AG04450 (cell line): ENCODE results near the gene TSPAN9. TPM values are rescaled to one million over a fixed set of nuclear protein-coding genes. Genes with fewer than 3 reads are reported as not detected.

Experiments
- CTCF ChIA-PET: fragments of 300-600, 350-600 bp; formaldehyde crosslinking; extraction: SDS; loops from one replicate; lab custom pipeline; 2022; ENCODE audit warnings: antibody characterized with exemption, inconsistent platforms; lab: Charles Lee
- POLR2A ChIA-PET: fragments of 350-600 bp; formaldehyde crosslinking; extraction: SDS; loops from one replicate; lab custom pipeline; 2021; ENCODE audit warnings: antibody characterized with exemption, inconsistent platforms; lab: Yijun Ruan, JAX
- DNase-seq: peaks from one replicate; pipeline ENCODE4 v3.0.0-alpha.2; 2011; ENCODE audit warnings: low read depth, low spot score
- H3K27ac ChIP-seq: one replicate; pipeline ENCODE4 v1.5.1; 2012; ENCODE audit warnings: low read depth, low read length, control low read depth
- H3K27me3 ChIP-seq: one replicate; pipeline ENCODE4 v1.6.0; 2012; ENCODE audit warnings: low read length; ENCODE audit not compliant: control insufficient read depth, insufficient read depth
- H3K4me3 ChIP-seq: 2 replicates; pipeline ENCODE4 v1.5.1; 2011; ENCODE audit warnings: mild to moderate bottlenecking, low read depth, low read length, control low read depth
- H3K9me3 ChIP-seq: 2 replicates; pipeline ENCODE4 v1.5.1; 2012; ENCODE audit warnings: low read length; ENCODE audit not compliant: control insufficient read depth, insufficient read depth
- polyA plus RNA-seq: library from polyadenylated mRNA; depleted of rRNA; stranded (reverse); fragments of >200 nt; gene quantifications from 2 replicates; pipeline ENCODE4 v1.2.3, GENCODE V29; 2011
- TF ChIP-seq, protein P1 (sequence below): IDR thresholded peaks from 2 replicates; pipeline ENCODE4 v1.5.1; 2011; ENCODE audit warnings: low read depth, low read length, control low read depth, inconsistent platforms

Gene TSPAN9
- polyA plus RNA-seq, 1 experiment: 68.0 TPM

DNA sequence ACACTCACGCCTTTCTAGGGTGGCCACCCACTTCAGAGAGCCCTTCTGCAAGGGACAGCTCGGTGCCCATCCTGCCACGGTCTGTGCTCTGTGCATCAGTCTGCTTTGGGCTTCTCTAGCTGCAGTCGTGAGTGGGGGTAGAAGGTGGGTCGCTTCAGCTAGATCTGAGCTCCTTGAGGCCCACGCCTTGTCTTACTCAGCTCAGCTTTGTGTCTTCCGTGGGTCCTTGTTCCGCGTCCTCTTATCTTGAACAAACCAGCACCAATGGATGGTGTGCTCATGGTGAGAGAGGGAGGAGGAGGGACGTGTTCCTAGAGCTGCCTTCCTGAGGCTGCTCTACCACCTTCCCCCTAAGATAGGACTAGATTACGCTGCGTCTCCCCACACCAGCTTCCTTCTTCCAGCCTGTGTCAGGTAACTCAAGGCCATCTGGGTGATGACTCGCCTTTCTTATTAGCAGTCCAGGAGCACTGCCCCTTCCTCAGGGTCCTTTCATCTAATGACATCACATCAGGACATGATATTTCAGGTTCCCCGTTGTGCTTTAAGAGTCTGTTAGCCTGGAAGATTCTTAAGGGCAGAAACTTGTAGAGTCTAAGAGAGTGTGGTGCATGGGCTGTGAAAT lies 118.8 kb downstream of the TSPAN9 start:
- POLR2A ChIA-PET: interaction anchor here (1.5 kb wide), 1 partner anchor 10 kb away, joined by 3 read pairs; no protein-coding TSS in a partner anchor
- Histone ChIP-seq H3K27ac (no peak overlapping the region), H3K9me3 (no peaks in the 10 kb centered on the region), H3K27me3 (no peaks in the 10 kb centered on the region), H3K4me3 (no peak overlapping the region)
- no peak for DNase-seq
- CTCF ChIA-PET: interaction anchor here (1.0 to 1.6 kb wide), 5 partner anchors 11 to 123 kb away, joined by 3 to 6 read pairs (median 4); no protein-coding TSS in a partner anchor
- TF ChIP-seq, protein P1, sequence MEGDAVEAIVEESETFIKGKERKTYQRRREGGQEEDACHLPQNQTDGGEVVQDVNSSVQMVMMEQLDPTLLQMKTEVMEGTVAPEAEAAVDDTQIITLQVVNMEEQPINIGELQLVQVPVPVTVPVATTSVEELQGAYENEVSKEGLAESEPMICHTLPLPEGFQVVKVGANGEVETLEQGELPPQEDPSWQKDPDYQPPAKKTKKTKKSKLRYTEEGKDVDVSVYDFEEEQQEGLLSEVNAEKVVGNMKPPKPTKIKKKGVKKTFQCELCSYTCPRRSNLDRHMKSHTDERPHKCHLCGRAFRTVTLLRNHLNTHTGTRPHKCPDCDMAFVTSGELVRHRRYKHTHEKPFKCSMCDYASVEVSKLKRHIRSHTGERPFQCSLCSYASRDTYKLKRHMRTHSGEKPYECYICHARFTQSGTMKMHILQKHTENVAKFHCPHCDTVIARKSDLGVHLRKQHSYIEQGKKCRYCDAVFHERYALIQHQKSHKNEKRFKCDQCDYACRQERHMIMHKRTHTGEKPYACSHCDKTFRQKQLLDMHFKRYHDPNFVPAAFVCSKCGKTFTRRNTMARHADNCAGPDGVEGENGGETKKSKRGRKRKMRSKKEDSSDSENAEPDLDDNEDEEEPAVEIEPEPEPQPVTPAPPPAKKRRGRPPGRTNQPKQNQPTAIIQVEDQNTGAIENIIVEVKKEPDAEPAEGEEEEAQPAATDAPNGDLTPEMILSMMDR: no peak

DNA sequence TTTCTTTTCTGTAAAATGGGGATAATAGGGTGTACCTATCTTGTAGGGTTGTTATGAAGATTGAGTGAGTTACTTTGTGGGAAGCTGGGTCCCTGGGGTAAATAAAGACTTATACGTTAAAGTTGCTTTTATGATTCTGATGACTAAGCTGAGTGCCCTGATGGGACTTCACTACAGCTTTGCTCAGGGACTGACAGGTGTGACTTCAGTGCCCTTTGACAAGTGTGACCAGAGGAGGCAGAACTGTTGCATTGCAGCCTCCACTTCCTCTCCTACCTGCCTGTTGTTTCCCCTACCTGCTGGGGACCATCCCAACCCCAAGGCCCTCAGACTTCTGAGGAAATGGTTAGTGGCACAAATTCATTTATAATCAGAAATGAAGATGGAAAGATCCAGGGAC lies 119.3 kb downstream of the TSPAN9 start:
- no peaks in the 10 kb centered on the region for H3K27me3 ChIP-seq
- H3K4me3 ChIP-seq: no peak overlapping the region
- no peak overlapping the region for H3K27ac ChIP-seq
- no peak for DNase-seq
- TF ChIP-seq, protein P1: no peak
- H3K9me3 ChIP-seq: no peaks in the 10 kb centered on the region
- ChIA-PET POLR2A (interaction anchor here (1.5 kb wide), 1 partner anchor 11 kb away, joined by 3 read pairs; no protein-coding TSS in a partner anchor), CTCF (interaction anchor here (1.1 to 1.3 kb wide), 2 partner anchors 61 to 123 kb away, joined by 4 to 6 read pairs; no protein-coding TSS in a partner anchor)

DNA sequence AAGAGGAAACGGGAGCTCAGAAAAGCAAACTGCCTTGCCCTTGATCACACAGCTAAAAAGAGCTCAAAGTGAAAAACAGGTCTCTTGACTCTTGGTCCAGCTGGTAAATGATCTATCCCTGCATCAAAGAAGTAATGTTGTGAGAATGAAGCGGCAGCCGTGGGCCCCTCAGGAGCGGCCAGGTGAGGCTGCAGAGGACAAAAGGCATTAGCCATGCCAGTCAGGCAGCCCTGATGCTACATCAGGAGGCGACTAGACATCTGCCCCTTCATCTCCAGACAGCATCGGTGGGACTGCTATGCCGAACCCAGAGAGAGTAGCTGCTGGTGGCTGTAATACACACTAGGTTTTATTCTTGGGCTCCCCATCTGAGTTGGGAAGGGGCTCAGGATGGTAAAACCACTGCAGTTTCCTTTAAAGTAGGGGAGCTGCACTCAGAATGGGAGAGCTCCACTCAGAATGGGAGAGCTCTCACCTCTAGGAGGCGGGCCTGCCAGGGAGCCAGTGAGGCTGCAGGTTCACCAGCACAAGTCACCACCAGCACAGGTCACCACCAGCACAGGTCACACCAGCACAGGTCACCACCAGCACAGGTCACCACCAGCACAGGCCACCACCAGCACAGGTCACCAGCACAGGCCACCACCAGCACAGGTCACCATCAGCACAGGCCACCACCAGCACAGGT lies 120.1 kb downstream of the TSPAN9 start:
- Histone ChIP-seq H3K27ac (no peak overlapping the region), H3K27me3 (no peaks in the 10 kb centered on the region), H3K9me3 (no peaks in the 10 kb centered on the region), H3K4me3 (no peak overlapping the region)
- ChIA-PET POLR2A (interaction anchor here (1.5 kb wide), 1 partner anchor 12 kb away, joined by 3 read pairs; no protein-coding TSS in a partner anchor), CTCF (interaction anchor here (0.6 to 1.3 kb wide), 3 partner anchors 62 to 124 kb away, joined by 4 to 6 read pairs (median 5); no protein-coding TSS in a partner anchor)
- TF ChIP-seq, protein P1: no peak
- no peak for DNase-seq

DNA sequence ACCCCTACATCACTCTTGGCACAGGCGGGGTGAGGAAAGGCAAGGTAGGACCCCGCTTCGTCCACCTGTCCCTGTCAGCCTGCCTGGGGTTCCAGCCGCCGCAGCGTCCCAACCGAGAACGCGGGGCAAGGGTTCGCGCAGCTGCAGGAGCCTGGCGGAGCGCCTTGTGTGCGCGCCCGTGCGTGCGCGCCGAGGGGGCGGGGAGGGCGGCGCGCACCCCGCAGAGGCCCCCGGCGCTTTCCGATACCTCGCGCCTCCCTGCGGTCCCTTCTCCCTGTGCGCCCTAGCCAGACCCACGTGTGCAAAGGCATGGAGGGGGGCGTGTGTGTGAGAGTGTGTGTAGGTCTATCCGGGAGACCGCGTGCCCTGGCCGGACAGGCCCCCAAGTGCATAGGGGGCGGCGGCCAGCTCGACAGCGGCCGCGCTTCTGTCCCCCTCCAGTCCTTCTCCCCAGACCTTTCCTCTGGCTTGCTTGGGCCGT lies 122.4 kb downstream of the TSPAN9 start:
- Histone ChIP-seq H3K27ac (no peak overlapping the region), H3K9me3 (no peaks in the 10 kb centered on the region), H3K27me3 (no peaks in the 10 kb centered on the region), H3K4me3 (peak overlapping the region; percentile 65)
- TF ChIP-seq, protein P1: no peak
- ChIA-PET POLR2A (no interaction called here), CTCF (interaction anchor here (1.0 to 1.9 kb wide), 2 partner anchors 19 to 64 kb away, joined by 3 to 6 read pairs; no protein-coding TSS in a partner anchor)
- DNase-seq: no peak
